GM12872 (cell line): ENCODE data around the gene VAMP7.

Source experiments
- TF ChIP-seq, protein P1 (sequence below): IDR thresholded peaks from 3 replicates; pipeline ENCODE4 v1.5.1; 2011; ENCODE audit warnings: low read depth, mild to moderate bottlenecking, low read length, moderate library complexity; ENCODE audit not compliant: insufficient read depth

The VAMP7 gene

DNA sequence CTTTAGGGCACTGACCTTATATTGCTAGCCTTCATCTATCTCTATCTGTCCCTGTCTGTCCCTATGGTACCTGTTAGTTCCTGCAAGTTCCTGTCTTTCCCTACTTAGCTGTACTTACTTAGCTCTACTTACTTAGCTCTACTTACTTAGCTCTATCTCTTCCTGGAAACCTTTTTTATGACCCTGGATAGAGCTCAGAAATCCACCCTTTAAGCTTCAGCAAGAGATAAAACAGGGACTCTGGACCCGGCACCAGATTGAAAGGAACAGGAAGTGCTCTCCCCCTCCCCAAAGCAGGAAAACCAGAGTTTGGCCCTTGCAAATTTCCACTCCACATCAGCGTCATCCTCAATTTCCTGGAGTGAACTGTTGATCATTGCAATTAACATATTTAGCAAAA, 104.1 kb downstream of the VAMP7 start:
- TF ChIP-seq, protein P1, sequence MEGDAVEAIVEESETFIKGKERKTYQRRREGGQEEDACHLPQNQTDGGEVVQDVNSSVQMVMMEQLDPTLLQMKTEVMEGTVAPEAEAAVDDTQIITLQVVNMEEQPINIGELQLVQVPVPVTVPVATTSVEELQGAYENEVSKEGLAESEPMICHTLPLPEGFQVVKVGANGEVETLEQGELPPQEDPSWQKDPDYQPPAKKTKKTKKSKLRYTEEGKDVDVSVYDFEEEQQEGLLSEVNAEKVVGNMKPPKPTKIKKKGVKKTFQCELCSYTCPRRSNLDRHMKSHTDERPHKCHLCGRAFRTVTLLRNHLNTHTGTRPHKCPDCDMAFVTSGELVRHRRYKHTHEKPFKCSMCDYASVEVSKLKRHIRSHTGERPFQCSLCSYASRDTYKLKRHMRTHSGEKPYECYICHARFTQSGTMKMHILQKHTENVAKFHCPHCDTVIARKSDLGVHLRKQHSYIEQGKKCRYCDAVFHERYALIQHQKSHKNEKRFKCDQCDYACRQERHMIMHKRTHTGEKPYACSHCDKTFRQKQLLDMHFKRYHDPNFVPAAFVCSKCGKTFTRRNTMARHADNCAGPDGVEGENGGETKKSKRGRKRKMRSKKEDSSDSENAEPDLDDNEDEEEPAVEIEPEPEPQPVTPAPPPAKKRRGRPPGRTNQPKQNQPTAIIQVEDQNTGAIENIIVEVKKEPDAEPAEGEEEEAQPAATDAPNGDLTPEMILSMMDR: no peak

DNA sequence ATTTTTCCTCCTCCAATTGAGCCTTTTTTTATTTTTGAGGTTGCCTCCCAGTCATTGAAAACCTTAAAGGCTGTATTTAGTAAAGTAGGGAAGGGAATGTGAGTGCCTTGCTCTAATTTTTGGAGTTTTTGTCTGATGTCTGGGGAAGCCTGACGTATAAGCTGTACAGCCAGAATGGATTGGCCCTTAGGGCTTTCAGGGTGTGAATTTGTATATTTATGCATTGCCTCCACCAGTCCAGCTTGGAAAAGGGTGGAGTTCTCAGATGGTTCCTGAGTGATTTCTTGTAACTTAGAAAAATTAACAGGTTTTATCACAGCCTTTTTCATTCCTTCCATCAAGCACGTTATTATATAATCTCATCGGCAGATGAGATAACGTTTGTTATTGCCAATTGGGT, 107.7 kb downstream of the VAMP7 start:
- TF ChIP-seq, protein P1: no peak
